Measurements from ENCODE around the gene MAP1B.

The MAP1B gene

GRCh38 chr5:72074251-72074650 is 33.0 kb upstream of the MAP1B start:
- Histone ChIP-seq H4K20me1 (ENCODE audit: insufficient read depth, low read length) (no peaks in the 10 kb centered on the region), H3K9me3 (ENCODE audit: low read length) (no peaks in the 10 kb centered on the region), H3K36me3 (ENCODE audit: insufficient read depth, low read length) (no peaks in the 10 kb centered on the region), H3K79me2 (ENCODE audit: insufficient read depth, low read length) (no peaks in the 10 kb centered on the region), H3F3A (ENCODE audit: insufficient read depth, low read length) (no peaks in the 10 kb centered on the region), H3K9me2 (ENCODE audit: low read depth, low read length) (no peaks in the 10 kb centered on the region), H3K4me3 (ENCODE audit: low read depth, low read length, poor library complexity, severe bottlenecking) (no peak overlapping the region), H2AFZ (ENCODE audit: low read length) (no peak overlapping the region), H3K9ac (ENCODE audit: low read length) (no peak overlapping the region), H3K27ac (ENCODE audit: low read depth, low read length, poor library complexity, severe bottlenecking) (no peak overlapping the region), H3K4me2 (ENCODE audit: low read length) (no peak overlapping the region), H3K27me3 (ENCODE audit: insufficient read depth, low read length) (peaks cover 4% of the 10 kb centered on the region; the same call in 1 of the 2 replicates), H3K4me1 (ENCODE audit: insufficient read depth, low read length, severe bottlenecking) (no peaks in the 10 kb centered on the region)
- TF ChIP-seq, protein P1, sequence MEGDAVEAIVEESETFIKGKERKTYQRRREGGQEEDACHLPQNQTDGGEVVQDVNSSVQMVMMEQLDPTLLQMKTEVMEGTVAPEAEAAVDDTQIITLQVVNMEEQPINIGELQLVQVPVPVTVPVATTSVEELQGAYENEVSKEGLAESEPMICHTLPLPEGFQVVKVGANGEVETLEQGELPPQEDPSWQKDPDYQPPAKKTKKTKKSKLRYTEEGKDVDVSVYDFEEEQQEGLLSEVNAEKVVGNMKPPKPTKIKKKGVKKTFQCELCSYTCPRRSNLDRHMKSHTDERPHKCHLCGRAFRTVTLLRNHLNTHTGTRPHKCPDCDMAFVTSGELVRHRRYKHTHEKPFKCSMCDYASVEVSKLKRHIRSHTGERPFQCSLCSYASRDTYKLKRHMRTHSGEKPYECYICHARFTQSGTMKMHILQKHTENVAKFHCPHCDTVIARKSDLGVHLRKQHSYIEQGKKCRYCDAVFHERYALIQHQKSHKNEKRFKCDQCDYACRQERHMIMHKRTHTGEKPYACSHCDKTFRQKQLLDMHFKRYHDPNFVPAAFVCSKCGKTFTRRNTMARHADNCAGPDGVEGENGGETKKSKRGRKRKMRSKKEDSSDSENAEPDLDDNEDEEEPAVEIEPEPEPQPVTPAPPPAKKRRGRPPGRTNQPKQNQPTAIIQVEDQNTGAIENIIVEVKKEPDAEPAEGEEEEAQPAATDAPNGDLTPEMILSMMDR (IDR thresholded peaks at IDR 0.05; ENCODE audit: low read length): no peak
- no peak for TF ChIP-seq EZH2 (IDR thresholded peaks at IDR 0.05; ENCODE audit: borderline replicate concordance, low read length)

- Histone ChIP-seq H3K4me3 (ENCODE audit: low read depth, low read length, poor library complexity, severe bottlenecking) (no peak overlapping the region), H3F3A (ENCODE audit: insufficient read depth, low read length) (no peaks in the 10 kb centered on the region), H3K4me2 (ENCODE audit: low read length) (no peak overlapping the region), H3K79me2 (ENCODE audit: insufficient read depth, low read length) (no peaks in the 10 kb centered on the region), H4K20me1 (ENCODE audit: insufficient read depth, low read length) (no peaks in the 10 kb centered on the region), H3K9me3 (ENCODE audit: low read length) (no peaks in the 10 kb centered on the region), H3K36me3 (ENCODE audit: insufficient read depth, low read length) (no peaks in the 10 kb centered on the region), H3K27ac (ENCODE audit: low read depth, low read length, poor library complexity, severe bottlenecking) (no peak overlapping the region), H3K27me3 (ENCODE audit: insufficient read depth, low read length) (peaks cover 4% of the 10 kb centered on the region; the same call in 1 of the 2 replicates), H3K4me1 (ENCODE audit: insufficient read depth, low read length, severe bottlenecking) (no peaks in the 10 kb centered on the region), H2AFZ (ENCODE audit: low read length) (no peak overlapping the region), H3K9ac (ENCODE audit: low read length) (no peak overlapping the region), H3K9me2 (ENCODE audit: low read depth, low read length) (no peaks in the 10 kb centered on the region)
- TF ChIP-seq, protein P1 (IDR thresholded peaks at IDR 0.05; ENCODE audit: low read length): no peak
- no peak for TF ChIP-seq EZH2 (IDR thresholded peaks at IDR 0.05; ENCODE audit: borderline replicate concordance, low read length)
Observed at GRCh38 chr5:72075461-72075860, 31.8 kb upstream of the MAP1B start.

- Histone ChIP-seq H4K20me1 (ENCODE audit: insufficient read depth, low read length) (no peaks in the 10 kb centered on the region), H3K36me3 (ENCODE audit: insufficient read depth, low read length) (no peaks in the 10 kb centered on the region), H3K9ac (ENCODE audit: low read length) (no peak overlapping the region), H3K4me3 (ENCODE audit: low read depth, low read length, poor library complexity, severe bottlenecking) (no peak overlapping the region), H3K4me1 (ENCODE audit: insufficient read depth, low read length, severe bottlenecking) (no peaks in the 10 kb centered on the region), H2AFZ (ENCODE audit: low read length) (no peak overlapping the region), H3K9me2 (ENCODE audit: low read depth, low read length) (no peaks in the 10 kb centered on the region), H3K4me2 (ENCODE audit: low read length) (no peak overlapping the region), H3K79me2 (ENCODE audit: insufficient read depth, low read length) (no peaks in the 10 kb centered on the region), H3K27ac (ENCODE audit: low read depth, low read length, poor library complexity, severe bottlenecking) (no peak overlapping the region), H3K9me3 (ENCODE audit: low read length) (no peaks in the 10 kb centered on the region), H3F3A (ENCODE audit: insufficient read depth, low read length) (no peaks in the 10 kb centered on the region), H3K27me3 (ENCODE audit: insufficient read depth, low read length) (peaks cover 4% of the 10 kb centered on the region; the same call in 1 of the 2 replicates)
- TF ChIP-seq EZH2 (IDR thresholded peaks at IDR 0.05; ENCODE audit: borderline replicate concordance, low read length): no peak
- TF ChIP-seq, protein P1 (IDR thresholded peaks at IDR 0.05; ENCODE audit: low read length): no peak
Observed at GRCh38 chr5:72076621-72077300, 30.5 kb upstream of the MAP1B start.

All from OCI-LY1 (cell line).